ENCODE results near the gene BTNL3. TPM values are rescaled to one million over a fixed set of nuclear protein-coding genes. Genes with fewer than 3 reads are reported as not detected.

BTNL3 gene
- total RNA-seq, 6 experiments from 2014 or later, result not detected

GRCh38 chr5:180970336-180970735 lies 18.3 kb upstream of the BTNL3 start:
- Mint-ChIP-seq H3K4me1 (ENCODE audit: low read depth) (no peaks in the 10 kb centered on the region), H3K27ac (no peak overlapping the region), H3K36me3 (ENCODE audit: low read depth) (no peaks in the 10 kb centered on the region), H3K27me3 (ENCODE audit: insufficient read depth) (no peaks in the 10 kb centered on the region; the same call in none of the 2 replicates), H3K4me3 (no peak overlapping the region), H3K9me3 (no peaks in the 10 kb centered on the region)
- no peak for TF ChIP-seq CTCF (IDR thresholded peaks at IDR 0.05)
- DNase-seq, result no peak

GRCh38 chr5:180970875-180971274 lies 17.8 kb upstream of the BTNL3 start:
- no peak overlapping the region for H3K4me3 Mint-ChIP-seq
- no peak for TF ChIP-seq CTCF (IDR thresholded peaks at IDR 0.05)
- no peaks in the 10 kb centered on the region for H3K36me3 Mint-ChIP-seq (ENCODE audit: low read depth)
- no peaks in the 10 kb centered on the region; the same call in none of the 2 replicates for H3K27me3 Mint-ChIP-seq (ENCODE audit: insufficient read depth)
- no peak overlapping the region for H3K27ac Mint-ChIP-seq
- no peaks in the 10 kb centered on the region for H3K4me1 Mint-ChIP-seq (ENCODE audit: low read depth)
- no peak for DNase-seq
- no peaks in the 10 kb centered on the region for H3K9me3 Mint-ChIP-seq

- H3K36me3 Mint-ChIP-seq (ENCODE audit: low read depth), result no peaks in the 10 kb centered on the region
- H3K4me3 Mint-ChIP-seq, result no peak overlapping the region
- H3K27me3 Mint-ChIP-seq (ENCODE audit: insufficient read depth), result no peaks in the 10 kb centered on the region
- DNase-seq, result no peak
- no peaks in the 10 kb centered on the region for H3K9me3 Mint-ChIP-seq
- H3K27ac Mint-ChIP-seq, result no peak overlapping the region
- no peak for TF ChIP-seq CTCF (IDR thresholded peaks at IDR 0.05)
- no peaks in the 10 kb centered on the region for H3K4me1 Mint-ChIP-seq (ENCODE audit: low read depth)
These were observed 13.9 kb upstream of the BTNL3 start for GRCh38 chr5:180974612-180975315.

GRCh38 chr5:180975338-180975737 lies 13.3 kb upstream of the BTNL3 start:
- DNase-seq, result no peak
- H3K27ac Mint-ChIP-seq, result no peak overlapping the region
- H3K27me3 Mint-ChIP-seq (ENCODE audit: insufficient read depth), result no peaks in the 10 kb centered on the region
- H3K9me3 Mint-ChIP-seq, result no peaks in the 10 kb centered on the region
- no peaks in the 10 kb centered on the region for H3K4me1 Mint-ChIP-seq (ENCODE audit: low read depth)
- TF ChIP-seq CTCF (IDR thresholded peaks at IDR 0.05), result no peak
- no peaks in the 10 kb centered on the region for H3K36me3 Mint-ChIP-seq (ENCODE audit: low read depth)
- no peak overlapping the region for H3K4me3 Mint-ChIP-seq

- no peak for TF ChIP-seq CTCF (IDR thresholded peaks at IDR 0.05)
- H3K36me3 Mint-ChIP-seq (ENCODE audit: low read depth), result no peaks in the 10 kb centered on the region
- DNase-seq, result no peak
- H3K27me3 Mint-ChIP-seq (ENCODE audit: insufficient read depth), result no peaks in the 10 kb centered on the region
- H3K4me1 Mint-ChIP-seq (ENCODE audit: low read depth), result no peaks in the 10 kb centered on the region
- H3K27ac Mint-ChIP-seq, result no peak overlapping the region
- H3K4me3 Mint-ChIP-seq, result no peak overlapping the region
- H3K9me3 Mint-ChIP-seq, result no peaks in the 10 kb centered on the region
These were observed 12.1 kb upstream of the BTNL3 start for GRCh38 chr5:180976518-180976917.
